ENCODE data around the gene PDS5A. TPM values are rescaled to one million over a fixed set of nuclear protein-coding genes. Genes with fewer than 3 reads are reported as not detected.
"Not testable (repeated sequence)": the region's sequence is repeated elsewhere in the genome, so short reads cannot be mapped to it uniquely, and the experiment has no call there.

The PDS5A gene
- total RNA-seq, 4 donors from 2014 or later = 61.0 to 78.1 (median 61.5) TPM

- peaks cover 0 to 26% (median 3%) of the 10 kb centered on the region in 4 donors for H3K4me1 ChIP-seq
- no peaks in the 10 kb centered on the region for H3K27me3 ChIP-seq
- no peak for TF ChIP-seq CTCF (IDR thresholded peaks at IDR 0.05)
- no peak for TF ChIP-seq EP300 (IDR thresholded peaks at IDR 0.05)
- TF ChIP-seq POLR2A (IDR thresholded peaks at IDR 0.05) = no peak
- DNase-seq (ENCODE audit: low spot score in 2 of 2) = no peak
- no peak overlapping the region for H3K27ac ChIP-seq
- no peaks in the 10 kb centered on the region for H3K9me3 ChIP-seq
- no peak overlapping the region for H3K4me3 ChIP-seq
- H3K36me3 ChIP-seq = peaks cover 0 to 4% (median 0%) of the 10 kb centered on the region in 3 donors
These were observed 26.7 kb downstream of the PDS5A start for GRCh38 chr4:39950861-39951481.

- WGBS, 2 donors = 84 to 86% methylated on average over 2 of the region's 2 CpGs
- Histone ChIP-seq H3K27me3 (no peaks in the 10 kb centered on the region), H3K9me3 (no peaks in the 10 kb centered on the region), H3K4me1 (peaks cover 0 to 32% (median 3%) of the 10 kb centered on the region in 4 donors), H3K36me3 (no peaks in the 10 kb centered on the region), H3K4me3 (no peak overlapping the region), H3K27ac (no peak overlapping the region)
- TF ChIP-seq CTCF (IDR thresholded peaks at IDR 0.05) (no peak), POLR2A (IDR thresholded peaks at IDR 0.05) (no peak), EP300 (IDR thresholded peaks at IDR 0.05) (no peak)
- no peak for DNase-seq (ENCODE audit: low spot score in 2 of 2)
These were observed 29.7 kb downstream of the PDS5A start for GRCh38 chr4:39947963-39948362.

- peak overlapping the region in 2 of 4 donors; percentile 47 to 58 for H3K27ac ChIP-seq
- TF ChIP-seq POLR2A (IDR thresholded peaks at IDR 0.05) = no peak
- TF ChIP-seq EP300 (IDR thresholded peaks at IDR 0.05) = no peak
- TF ChIP-seq CTCF (IDR thresholded peaks at IDR 0.05) = no peak
- no peak overlapping the region for H3K4me3 ChIP-seq
- WGBS, 2 donors = 42 to 45% methylated on average over 1 of the region's 1 CpG
- no peaks in the 10 kb centered on the region for H3K36me3 ChIP-seq
- H3K4me1 ChIP-seq = peaks cover 0 to 36% (median 3%) of the 10 kb centered on the region in 4 donors
- no peak for DNase-seq (ENCODE audit: low spot score in 2 of 2)
- no peaks in the 10 kb centered on the region for H3K9me3 ChIP-seq
- H3K27me3 ChIP-seq = no peaks in the 10 kb centered on the region
These were observed 30.3 kb downstream of the PDS5A start for GRCh38 chr4:39947417-39947816.

- H3K4me3 ChIP-seq; H3K9me3 ChIP-seq; H3K27me3 ChIP-seq; DNase-seq (ENCODE audit: low spot score in 2 of 2); H3K27ac ChIP-seq; H3K36me3 ChIP-seq: not testable (repeated sequence)
- 94 to 96% methylated on average over 10 of the region's 10 CpGs for WGBS, 2 donors
- H3K4me1 ChIP-seq = peaks cover 0 to 39% (median 3%) of the 10 kb centered on the region in 4 donors
These were observed 33.5 kb downstream of the PDS5A start for GRCh38 chr4:39944245-39944644.

GRCh38 chr4:39942507-39942906 lies 35.2 kb downstream of the PDS5A start:
- Histone ChIP-seq H3K36me3 (peaks cover 0 to 11% (median 0%) of the 10 kb centered on the region in 3 donors), H3K27me3 (no peaks in the 10 kb centered on the region), H3K4me3 (no peak overlapping the region), H3K4me1 (peaks cover 0 to 34% (median 3%) of the 10 kb centered on the region in 4 donors), H3K9me3 (no peaks in the 10 kb centered on the region), H3K27ac (no peak overlapping the region)
- WGBS, 2 donors = 90 to 91% methylated on average over 9 of the region's 9 CpGs
- TF ChIP-seq POLR2A (IDR thresholded peaks at IDR 0.05) (no peak), EP300 (IDR thresholded peaks at IDR 0.05) (no peak), CTCF (IDR thresholded peaks at IDR 0.05) (no peak)
- no peak for DNase-seq (ENCODE audit: low spot score in 2 of 2)

Data from tibial nerve (tissue), 4 donors.